Fibroblast of skin of left quadriceps (primary cell): ENCODE measurements around the gene DUSP5.

Experiments used
- DNase-seq, 2 experiments: peaks; one replicate each; pipeline ENCODE4 v3.0.0-alpha.2; 2013; ENCODE audit warnings: low read depth in 2 of 2

Gene DUSP5

DNA sequence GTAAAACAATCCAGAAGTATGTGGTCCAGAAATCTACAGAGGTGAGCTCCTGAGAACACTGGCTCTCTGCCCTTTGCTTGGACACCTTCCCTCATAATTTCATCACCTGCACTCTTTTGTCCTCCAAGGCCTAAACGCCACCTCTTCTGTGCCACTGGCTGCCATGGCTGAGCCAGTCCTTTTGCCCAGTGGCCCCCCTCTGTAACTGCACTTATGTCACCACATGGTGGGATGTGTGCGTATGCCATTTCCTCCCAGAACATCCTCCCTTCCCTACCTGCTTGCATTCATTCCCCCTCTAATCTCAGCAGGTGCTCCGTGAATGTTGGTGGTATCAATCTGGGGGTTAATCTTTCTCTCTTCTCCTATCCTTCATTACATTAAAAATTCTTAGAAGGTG is 17.3 kb upstream of the DUSP5 start:
- DNase-seq, result no peak

DNA sequence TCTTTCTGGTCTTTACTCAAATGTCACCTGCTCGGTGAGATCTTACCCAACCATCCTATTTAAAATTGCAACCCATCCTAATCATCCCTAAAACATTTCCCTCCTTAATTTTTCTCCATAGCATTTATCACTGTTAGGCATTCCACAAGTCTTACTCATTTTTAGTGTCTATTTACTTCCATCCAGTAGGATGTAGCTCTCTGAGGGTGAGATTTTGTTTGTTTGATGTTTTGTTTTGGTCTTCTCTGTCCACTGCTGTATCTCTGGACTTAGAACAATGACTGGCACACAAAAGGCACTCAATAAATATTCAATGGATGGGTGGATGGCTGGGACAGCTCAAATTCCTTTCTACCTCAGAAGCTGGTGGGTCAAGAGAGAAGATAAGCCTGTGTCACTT is 15.8 kb upstream of the DUSP5 start:
- no peak for DNase-seq

DNA sequence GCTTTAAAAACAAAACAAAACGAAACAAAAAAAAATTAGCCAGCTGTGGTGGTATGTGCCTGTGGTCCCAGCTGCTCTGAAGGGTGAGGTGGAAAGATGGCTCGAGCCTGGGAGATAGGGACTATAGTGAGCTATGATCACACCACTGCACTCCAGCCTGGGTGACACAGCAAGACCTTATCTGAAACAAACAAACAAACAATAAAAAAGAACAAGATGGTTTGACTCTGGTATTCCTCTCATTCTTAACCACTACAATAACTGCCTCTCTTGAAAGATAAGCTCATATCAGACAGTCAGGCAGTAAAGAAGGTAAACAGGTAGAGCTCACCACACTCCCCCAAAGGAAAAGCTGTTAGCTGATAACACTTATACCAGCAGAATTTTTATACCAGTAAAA is 14.1 kb upstream of the DUSP5 start:
- DNase-seq, result no peak

DNA sequence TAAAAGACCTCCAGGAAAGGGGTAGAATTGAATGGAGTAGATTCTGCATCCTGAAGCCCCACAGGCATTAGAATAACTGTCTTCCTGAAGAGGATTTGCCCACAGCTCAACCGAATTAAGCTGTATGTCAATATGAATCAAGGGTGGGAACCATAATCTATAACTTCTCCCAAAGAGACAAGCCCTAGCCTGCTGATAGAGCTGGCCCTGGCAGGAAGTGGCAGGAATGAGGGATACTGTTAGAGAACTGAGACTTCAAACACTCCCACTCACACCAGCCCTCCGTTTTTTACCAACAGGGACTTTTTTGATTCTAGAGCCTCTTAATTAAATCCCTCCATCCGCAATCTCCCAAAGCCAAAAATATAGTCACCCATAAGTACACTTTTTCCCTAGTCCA is 12.2 kb upstream of the DUSP5 start:
- DNase-seq, result no peak

DNA sequence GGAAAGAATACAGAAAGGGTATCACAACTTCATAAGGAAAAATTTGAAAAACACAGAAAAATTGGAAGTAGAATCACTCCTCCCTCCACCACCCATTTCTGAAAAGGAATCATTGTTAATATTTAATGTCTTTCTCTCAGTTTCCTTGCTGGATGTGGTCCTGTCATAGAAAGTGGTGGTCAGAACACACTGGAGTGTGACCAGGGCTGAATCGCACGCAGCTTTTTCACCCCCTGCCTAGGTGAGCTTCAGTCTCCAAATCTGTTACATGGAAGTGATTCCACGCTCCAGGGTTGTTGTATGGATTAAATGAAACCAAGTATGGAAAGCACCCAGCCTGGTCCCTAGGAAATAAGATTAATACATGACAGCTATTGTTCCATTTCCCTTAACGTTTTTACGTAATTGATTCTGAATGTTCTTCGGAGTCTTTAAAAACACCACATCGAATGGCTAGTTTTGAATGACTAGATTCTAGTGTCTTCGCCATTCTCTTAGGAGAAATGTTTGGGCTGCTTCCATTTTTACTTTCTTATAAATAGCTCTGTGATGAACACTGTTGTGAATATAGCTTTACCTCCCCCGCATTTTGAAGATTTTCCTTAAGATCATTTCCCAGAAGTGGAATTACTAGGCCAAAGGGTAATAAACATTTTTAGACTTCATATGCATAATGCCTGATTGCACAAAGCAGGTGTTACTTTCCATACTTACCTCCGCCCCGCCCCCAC is 10.9 kb upstream of the DUSP5 start:
- no peak for DNase-seq

DNA sequence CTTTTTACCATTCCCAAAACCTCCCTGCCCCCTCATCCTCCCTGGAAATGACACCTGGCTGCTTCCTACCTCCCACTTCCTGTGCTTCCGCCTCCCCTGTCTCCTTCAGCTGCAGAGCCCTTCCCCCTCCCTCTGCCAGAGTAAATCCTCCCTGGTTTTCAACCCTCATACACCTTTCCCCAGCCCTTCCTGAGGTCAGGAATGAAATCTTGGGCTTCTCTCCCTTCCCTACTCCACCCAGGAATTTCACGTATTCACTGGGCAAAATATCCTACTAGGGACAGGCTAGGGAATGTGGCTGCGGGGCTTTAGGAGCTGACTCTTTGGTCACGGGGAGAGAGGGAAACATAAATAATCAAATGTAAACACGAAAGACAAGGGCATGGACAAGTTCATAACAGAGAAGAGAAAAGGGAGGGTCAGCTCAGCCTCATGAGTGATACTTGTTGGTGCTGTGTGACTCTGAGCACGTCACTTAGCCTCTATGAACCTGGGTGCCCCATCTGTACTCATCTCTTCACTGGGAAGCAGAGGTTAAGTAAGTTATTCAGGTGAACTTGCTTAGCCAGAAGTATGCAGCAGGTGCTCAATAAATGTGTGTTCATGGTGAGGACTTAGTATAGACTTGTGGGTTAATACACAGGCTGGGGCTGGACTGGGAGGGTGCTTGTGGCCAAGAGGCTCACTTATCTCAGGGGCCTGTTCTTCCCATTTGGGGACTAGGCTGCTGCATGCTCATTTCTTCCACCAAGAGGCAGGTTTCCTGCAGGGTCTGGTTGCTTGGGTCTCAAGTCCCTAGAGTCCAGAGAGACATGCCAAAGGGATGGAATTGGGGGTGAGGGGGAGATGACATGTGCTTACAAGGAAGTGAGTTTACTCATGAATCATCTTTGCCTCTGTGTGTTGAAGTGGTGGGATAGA is 10.0 kb upstream of the DUSP5 start:
- no peak for DNase-seq

DNA sequence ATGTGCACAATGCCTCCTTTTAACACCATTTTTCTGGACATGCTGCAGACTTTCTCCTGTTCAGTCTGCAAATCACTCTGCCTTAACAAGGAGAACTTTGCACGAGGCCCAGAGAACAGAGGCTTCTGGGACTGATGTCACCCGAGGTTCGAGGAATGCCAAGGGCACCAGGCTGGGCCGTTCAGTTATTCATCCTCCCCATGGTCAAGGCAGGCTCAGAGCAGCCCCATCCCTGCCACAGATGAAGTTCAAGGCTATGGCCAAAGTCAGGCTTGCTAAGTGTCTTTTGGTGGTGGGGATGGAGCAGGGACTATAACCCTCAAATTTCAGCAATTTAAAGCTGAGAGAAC is 9.4 kb upstream of the DUSP5 start:
- no peak for DNase-seq

DNA sequence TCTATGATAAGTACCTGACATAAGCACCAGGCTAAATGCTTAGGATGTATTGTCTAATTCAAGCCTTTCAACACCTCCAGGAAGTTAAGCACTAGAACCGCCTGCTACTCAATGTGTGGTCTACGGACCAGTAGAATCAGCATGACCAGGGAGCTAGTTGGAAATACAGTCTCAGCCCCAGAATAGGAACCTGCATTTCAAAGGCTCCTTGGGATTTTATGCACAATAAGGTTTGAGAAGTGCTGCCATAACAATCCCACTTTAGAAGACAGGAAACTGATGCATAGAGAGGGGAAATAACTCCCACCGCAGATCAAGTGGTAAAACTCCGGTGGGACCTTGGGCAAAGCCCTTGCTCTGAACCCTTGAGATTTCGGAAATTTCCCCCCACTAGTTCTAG is 8.8 kb upstream of the DUSP5 start:
- DNase-seq, result no peak

DNA sequence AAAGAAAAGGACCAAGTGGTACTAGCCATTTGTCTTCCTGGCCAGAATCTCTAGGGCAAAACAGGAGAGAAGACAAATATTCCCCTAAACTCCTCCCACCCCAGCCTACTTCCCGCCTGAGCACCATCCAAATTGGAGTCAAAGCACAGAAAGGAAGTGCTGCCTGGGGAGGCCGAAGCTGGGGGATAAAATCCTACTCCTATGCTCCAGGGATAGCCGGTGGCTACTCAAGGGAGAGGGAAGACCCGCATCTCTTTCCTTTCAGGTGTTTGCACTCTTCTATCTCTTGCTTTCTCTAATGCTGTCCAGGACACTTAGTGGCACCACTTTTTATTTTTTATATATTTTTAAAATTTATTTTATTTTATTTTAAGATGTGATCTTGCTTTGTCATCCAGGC is 7.1 kb upstream of the DUSP5 start:
- DNase-seq, result no peak

DNA sequence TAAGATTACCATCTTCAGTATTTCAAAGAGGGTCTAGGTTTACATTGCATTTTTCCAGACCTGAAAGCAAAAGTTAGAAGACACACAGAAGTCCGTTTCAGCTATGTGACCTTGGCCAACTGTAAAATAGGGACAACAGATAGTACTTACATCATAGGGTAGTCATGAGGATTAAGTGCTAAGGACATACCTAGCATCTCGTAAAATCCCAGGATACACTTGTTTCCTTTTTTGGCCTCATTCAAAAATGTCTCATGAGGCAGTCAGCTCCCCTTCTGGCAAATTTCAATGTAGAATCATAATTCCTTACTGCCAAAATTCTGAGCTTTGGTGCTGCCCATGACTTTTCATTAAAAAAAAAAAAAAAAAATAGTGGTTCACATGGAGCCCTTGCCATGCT is 6.4 kb upstream of the DUSP5 start:
- no peak for DNase-seq

DNA sequence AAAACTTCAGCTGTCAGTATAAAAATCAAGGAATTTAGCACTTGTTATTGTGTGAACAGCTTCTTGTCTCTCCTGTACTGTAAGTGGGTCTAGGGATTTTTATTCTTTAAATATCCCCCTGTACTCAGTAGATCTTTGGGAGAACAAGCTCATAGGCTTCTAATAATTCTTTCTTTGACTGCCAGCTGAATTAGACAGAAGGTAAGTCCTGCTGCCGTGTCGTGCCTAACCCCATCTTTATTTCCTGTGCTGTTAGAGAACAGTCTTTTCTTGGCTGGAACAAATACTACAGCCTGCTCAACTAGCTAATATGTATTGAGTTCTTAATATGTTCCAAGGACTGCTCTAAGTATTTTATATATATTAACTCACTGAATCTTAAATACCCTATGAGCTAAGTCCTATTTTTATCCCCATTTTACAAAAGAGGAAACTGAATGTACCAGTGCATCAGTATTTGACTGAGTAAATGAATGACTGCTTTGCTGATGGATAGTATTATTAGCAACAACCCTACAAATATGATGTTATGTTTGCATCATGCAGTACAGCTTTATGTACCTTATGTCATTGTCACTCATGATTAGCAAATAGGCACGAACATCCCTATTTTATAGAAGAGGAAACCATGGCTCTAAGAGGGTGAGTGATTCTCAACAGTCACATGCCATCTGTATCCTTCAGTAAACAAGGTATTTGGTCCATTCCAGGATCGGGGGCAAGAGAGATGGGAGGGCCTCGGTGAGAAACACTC is 5.5 kb upstream of the DUSP5 start:
- DNase-seq, result no peak

DNA sequence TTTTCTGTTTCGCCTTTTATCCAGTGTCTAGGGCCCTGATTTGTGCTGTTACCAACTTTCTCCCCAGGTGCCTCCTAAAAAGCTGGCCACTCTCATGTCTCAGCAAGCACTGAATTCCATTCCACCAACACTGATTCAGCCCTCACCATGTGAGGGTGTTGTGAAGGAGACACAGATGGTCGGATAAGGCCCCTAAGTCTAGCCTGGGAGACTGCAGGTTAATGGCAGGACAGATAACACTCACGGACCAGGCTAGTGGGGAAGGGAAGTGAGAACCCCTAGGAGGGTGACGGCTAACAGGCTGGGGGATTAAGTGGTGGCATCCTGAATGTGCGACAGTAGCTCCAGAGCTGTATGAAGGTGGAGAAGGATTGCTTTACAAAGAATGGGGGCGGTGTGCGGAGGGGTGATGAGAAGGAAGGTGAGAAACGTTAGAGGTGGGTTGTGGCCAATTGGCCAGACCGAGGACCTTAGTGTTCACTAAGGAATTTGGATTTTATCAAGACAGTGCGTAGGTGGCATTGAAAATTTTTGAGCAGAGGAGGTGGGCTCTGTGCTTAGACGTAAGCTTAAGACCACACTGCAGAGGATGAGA is 3.8 kb upstream of the DUSP5 start:
- DNase-seq, result no peak

DNA sequence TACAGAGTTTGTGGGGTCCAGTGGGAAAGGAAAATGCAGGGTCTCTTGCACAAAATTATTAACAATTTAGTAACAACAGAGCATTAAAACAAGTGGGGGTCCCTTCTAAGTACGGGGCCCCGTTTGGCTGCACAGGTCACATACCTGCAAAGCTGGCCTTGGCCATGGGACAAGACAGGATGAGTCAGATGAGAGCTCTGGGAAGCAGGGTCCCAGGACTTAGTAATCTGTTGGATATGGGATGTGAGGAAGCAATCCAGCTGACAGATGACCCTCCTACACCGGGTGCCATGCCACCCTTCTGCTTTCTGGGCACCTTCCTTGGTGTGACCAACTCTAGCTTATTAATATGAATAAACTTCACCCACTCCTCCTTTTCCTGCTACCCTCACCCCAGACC is 3.2 kb upstream of the DUSP5 start:
- DNase-seq, result no peak

DNA sequence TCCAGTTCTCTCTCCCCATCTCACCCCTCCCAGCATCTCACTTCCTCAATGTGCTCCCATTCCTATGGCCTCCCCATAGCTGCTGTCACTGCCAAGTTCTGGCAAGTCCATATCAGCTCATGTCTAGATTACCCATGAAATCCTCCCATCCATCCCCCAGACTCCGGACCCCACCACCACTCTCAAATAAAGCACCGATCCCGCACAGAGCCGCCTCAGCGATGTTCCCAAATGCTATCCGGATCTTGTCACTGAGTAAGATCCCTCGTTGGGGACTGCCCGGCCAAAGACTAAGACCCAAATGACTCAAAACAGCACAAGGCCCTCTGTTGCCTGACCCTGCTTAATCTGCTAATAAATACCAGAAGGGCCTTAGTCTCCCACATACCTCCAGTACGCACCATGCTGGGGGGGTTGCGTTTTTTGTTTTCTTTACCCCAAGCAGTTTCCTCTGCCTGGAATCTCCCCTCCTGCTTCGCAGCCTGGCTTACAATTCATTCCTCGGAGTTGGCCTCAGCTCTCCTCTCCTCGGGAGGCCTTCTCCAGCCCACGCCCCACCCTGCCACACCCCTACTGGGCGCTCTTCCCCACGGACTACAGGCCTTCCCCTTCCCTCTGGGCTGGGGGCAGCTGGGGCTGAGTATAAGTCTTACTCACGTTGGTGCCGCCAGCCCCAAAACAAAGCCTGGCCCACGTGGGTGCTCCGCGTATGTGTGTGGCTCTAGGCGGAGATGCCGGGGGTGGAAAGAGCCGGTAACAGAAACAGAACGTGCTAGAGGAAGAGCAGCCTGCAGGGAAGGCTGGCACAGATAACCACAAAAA is 1.8 kb upstream of the DUSP5 start:
- DNase-seq, result peak; percentile 72 to 74

DNA sequence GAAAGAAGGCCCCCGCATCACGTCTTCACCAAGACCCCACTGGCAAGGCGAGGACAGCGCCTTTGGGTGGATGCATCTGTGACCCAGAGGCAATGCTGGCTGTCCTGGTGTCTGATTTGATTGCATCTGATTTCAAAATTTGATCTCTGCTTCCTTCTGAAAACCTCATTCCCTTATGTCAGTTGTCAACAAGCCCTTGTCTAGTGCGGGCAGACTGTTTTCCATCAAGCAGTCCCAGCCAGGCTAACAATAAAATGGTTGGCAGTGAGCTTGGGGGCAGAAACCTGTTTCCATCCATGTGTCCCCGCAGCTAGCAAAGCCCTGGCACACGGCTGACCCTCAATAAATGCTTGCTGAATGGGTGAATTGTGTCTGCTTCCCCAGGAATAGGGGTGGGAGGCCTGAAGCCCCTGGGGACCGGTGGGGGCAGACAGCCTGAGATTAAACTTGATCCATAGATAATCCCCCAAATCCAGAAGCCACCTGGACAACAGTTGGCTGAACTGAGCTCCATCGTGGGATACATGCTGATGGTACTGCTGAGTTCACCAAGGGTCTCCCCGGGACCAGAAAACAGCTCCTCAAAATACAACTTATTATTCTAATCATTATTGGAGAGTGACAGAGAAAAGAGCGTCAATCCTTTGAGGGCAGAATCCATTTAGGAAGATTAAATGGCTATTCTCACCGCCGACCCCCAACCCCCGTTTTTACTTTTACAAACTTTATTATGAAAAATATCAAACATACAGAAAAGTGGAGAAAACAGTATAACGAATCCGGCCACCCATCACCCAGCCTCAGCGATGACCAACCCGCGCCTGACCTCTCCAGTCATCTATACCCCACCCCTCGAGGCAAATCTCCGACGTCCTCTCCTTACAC is 912 bp upstream of the DUSP5 start:
- DNase-seq, result no peak

DNA sequence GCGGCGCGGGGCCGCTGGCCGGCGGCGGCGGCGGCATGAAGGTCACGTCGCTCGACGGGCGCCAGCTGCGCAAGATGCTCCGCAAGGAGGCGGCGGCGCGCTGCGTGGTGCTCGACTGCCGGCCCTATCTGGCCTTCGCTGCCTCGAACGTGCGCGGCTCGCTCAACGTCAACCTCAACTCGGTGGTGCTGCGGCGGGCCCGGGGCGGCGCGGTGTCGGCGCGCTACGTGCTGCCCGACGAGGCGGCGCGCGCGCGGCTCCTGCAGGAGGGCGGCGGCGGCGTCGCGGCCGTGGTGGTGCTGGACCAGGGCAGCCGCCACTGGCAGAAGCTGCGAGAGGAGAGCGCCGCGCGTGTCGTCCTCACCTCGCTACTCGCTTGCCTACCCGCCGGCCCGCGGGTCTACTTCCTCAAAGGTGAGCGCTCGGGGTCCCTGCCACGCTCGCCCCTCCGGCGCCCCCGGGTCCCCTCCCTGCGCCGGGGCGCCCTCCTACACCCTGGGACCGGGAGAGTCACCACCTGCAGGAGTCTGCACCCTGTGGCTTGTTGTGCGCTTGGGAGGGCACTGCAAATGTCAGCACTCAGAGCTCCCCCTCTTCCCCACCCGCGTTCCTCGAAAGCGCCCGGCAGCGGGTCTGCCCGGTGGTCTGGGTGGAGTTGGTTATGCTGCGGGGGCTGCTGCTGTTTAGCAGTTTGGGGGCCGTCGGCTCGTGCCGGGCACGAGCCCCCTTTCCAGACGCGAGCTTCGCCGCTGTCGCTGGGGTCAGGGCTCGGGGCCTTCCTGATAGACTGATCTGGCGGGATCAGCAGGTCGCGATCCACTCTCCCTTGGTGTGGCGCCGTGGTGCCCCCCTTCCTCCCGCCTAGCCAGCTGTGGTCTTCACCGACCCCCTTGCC is 627 bp downstream of the DUSP5 start:
- no peak for DNase-seq

DNA sequence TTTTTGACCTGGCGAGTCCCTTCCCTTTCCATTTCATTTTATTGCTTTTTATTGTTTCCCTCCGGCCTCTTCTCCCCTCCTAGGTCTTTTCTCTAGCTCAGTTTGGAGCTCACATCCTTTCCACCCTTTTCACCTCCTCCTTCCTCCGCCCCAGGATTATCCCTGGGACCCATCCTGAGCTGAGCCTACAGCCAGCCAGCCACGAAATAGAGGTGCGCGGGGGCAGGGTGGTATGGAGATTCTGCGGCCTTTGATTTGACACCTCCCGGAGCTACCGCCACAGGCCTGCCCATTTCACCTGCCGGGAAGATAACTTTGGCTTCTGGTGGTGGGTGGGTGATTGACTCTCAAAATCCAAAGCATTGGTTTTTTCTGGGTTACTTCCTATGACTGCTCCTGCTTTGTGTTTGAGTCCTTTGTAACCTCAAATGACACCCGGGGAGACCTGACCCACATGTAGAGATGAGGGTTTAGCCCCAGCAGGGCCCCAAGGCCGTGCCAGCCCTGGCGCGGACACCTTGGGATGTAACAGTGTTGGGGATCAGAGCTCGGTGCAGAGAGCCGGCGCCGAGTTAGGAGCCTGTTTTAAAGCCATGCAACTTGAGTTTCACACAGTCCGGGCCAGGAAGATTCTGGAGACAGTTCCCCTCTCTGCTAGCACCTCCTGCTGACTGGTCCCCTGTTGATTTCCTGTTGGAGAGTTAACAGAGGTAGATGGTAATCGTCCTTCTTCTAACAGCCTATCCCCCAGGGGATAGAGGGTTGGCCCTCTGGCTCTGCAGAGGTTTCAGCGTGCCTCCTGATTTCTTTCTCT is 1.5 kb downstream of the DUSP5 start:
- peak in 1 of 2 experiments; percentile 47 for DNase-seq

DNA sequence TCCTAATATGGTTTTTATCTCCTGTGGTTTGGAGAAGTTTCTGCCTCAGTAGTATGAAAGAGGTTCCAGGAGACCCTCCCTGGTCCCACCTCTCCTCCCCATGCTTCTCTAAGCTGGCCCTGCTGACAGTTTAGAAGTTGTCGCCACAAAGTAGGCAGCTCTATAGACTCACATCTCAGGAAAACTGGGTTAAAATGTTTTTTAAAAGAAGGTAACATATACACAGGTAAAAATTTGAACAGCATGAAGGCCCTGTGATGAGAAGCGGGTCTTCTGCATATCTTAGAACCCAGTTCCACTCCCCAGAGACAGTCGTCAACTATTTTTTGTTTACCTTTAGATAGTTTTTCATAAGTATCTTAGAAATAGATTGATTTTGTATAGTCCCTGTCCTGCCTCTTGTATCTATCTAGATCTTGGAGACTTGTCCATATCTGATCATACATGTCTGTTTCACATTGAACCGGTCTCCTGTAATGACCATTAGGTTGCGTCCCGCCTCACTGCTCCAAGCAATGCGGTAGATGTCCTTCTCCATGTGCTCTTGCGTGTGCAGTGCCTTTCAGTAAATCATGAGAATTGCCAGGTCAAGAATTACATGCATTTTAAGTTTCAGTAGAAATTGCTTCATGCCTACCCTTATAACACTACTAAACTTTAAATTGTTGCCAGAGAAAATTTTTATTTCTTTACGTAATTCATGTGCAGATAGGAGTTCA is 2.2 kb downstream of the DUSP5 start:
- no peak for DNase-seq
